ENCODE data around the gene MCF2L. TPM values are rescaled to one million over a fixed set of nuclear protein-coding genes. Genes with fewer than 3 reads are reported as not detected.
"Not testable (repeated sequence)": the region's sequence is repeated elsewhere in the genome, so short reads cannot be mapped to it uniquely, and the experiment has no call there.

Gene MCF2L
- total RNA-seq, 4 donors from 2014 or later = 18.3 to 52.6 (median 29.9) TPM

- no peak for ATAC-seq
- TF ChIP-seq EP300 (IDR thresholded peaks at IDR 0.05) (no peak), CTCF (IDR thresholded peaks at IDR 0.05) (no peak), POLR2A (IDR thresholded peaks at IDR 0.05) (no peak), POLR2AphosphoS5 (IDR thresholded peaks at IDR 0.05) (no peak)
- H3K4me3 ChIP-seq = no peak overlapping the region
- no peaks in the 10 kb centered on the region for H3K9me3 ChIP-seq
- peaks cover 0 to 24% (median 4%) of the 10 kb centered on the region in 3 donors for H3K4me1 ChIP-seq
- no peaks in the 10 kb centered on the region for H3K36me3 ChIP-seq
- no peak overlapping the region for H3K27ac ChIP-seq
- 74 to 88% methylated on average over 17 to 19 of the region's 31 CpGs for WGBS, 2 donors (ENCODE audit: low coverage in 1 of 2)
- peaks cover 46% of the 10 kb centered on the region for H3K27me3 ChIP-seq
These were observed 85.0 kb downstream of the MCF2L start for GRCh38 chr13:113053801-113054604.

GRCh38 chr13:113057084-113057483 is 88.1 kb downstream of the MCF2L start:
- WGBS, 2 donors (ENCODE audit: low coverage in 1 of 2) = 80 to 88% methylated on average over 1 of the region's 1 CpG
- Histone ChIP-seq H3K36me3 (no peaks in the 10 kb centered on the region), H3K27me3 (peaks cover 34% of the 10 kb centered on the region), H3K4me1 (no peaks in the 10 kb centered on the region), H3K4me3 (no peak overlapping the region), H3K27ac (no peak overlapping the region), H3K9me3 (no peaks in the 10 kb centered on the region)
- ATAC-seq = no peak
- no peak for TF ChIP-seq POLR2A (IDR thresholded peaks at IDR 0.05)
- TF ChIP-seq EP300 (IDR thresholded peaks at IDR 0.05) = no peak

- not testable (repeated sequence) for H3K9me3 ChIP-seq, H3K4me1 ChIP-seq, ATAC-seq, H3K4me3 ChIP-seq, H3K27ac ChIP-seq, H3K36me3 ChIP-seq
- WGBS, 2 donors (ENCODE audit: low coverage in 1 of 2) = 100% methylated on average over 3 of the region's 3 CpGs; no CpG with 5 or more reads in 1 of the 2 donors
- peaks cover 31% of the 10 kb centered on the region for H3K27me3 ChIP-seq
These were observed 88.5 kb downstream of the MCF2L start for GRCh38 chr13:113057559-113057958.

- Histone ChIP-seq H3K4me3 (no peak overlapping the region), H3K27ac (no peak overlapping the region), H3K27me3 (peaks cover 23% of the 10 kb centered on the region), H3K4me1 (no peaks in the 10 kb centered on the region), H3K36me3 (peaks cover 0 to 2% of the 10 kb centered on the region in 2 donors), H3K9me3 (no peaks in the 10 kb centered on the region)
- no peak for ATAC-seq
- TF ChIP-seq POLR2AphosphoS5 (IDR thresholded peaks at IDR 0.05) (no peak), EP300 (IDR thresholded peaks at IDR 0.05) (no peak), POLR2A (IDR thresholded peaks at IDR 0.05) (no peak), CTCF (IDR thresholded peaks at IDR 0.05) (no peak)
- 84 to 98% methylated on average over 7 of the region's 21 CpGs for WGBS, 2 donors (ENCODE audit: low coverage in 1 of 2)
These were observed 89.3 kb downstream of the MCF2L start for GRCh38 chr13:113058129-113058987.

GRCh38 chr13:113058988-113059850 is 90.2 kb downstream of the MCF2L start:
- no peak for ATAC-seq
- Histone ChIP-seq H3K4me3 (no peak overlapping the region), H3K9me3 (no peaks in the 10 kb centered on the region), H3K27me3 (peaks cover 15% of the 10 kb centered on the region), H3K36me3 (peaks cover 0 to 5% of the 10 kb centered on the region in 2 donors), H3K4me1 (no peaks in the 10 kb centered on the region), H3K27ac (no peak overlapping the region)
- TF ChIP-seq CTCF (IDR thresholded peaks at IDR 0.05) (no peak), EP300 (IDR thresholded peaks at IDR 0.05) (no peak), POLR2AphosphoS5 (IDR thresholded peaks at IDR 0.05) (no peak), POLR2A (IDR thresholded peaks at IDR 0.05) (no peak)
- 88 to 92% methylated on average over 11 to 18 of the region's 22 CpGs for WGBS, 2 donors (ENCODE audit: low coverage in 1 of 2)
